OCI-LY7 (cell line): ENCODE measurements around the gene GREM1. TPM values are rescaled to one million over a fixed set of nuclear protein-coding genes. Genes with fewer than 3 reads are reported as not detected.

Experiments
- BruUV-seq: library from RNA; stranded (reverse); fragments of 400-500 nt; replicated peaks from 2 replicates; lab custom pipeline; 2021; lab: Mats Ljungman, UMichigan
- CTCF ChIA-PET: fragments of 300-600 bp; sonication (Branson Sonifier 250); formaldehyde crosslinking; loops from one replicate; lab custom pipeline; 2022; ENCODE audit warnings: antibody characterized with exemption; ENCODE audit not compliant: unreplicated experiment; lab: Charles Lee
- POLR2A ChIA-PET: fragments of 300-600 bp; sonication (Branson Sonifier 250); formaldehyde crosslinking; loops from one replicate; lab custom pipeline; 2022; ENCODE audit warnings: antibody characterized with exemption; lab: Charles Lee
- DNase-seq: peaks from one replicate; pipeline ENCODE4 v3.0.0-alpha.2; 2015; ENCODE audit warnings: low spot score
- H2AFZ ChIP-seq: fragments of 200-600 bp; sonication (generic), shearing (Covaris generic); 2 replicates; pipeline ENCODE4 v1.6.1; 2014; ENCODE audit warnings: mild to moderate bottlenecking, antibody characterized with exemption, low read length, moderate library complexity
- H3K27ac ChIP-seq: fragments of 200-600 bp; sonication (generic); 2 replicates; pipeline ENCODE4 v1.5.1; 2014; ENCODE audit warnings: mixed run types, low read depth, mild to moderate bottlenecking, moderate library complexity, low read length, inconsistent platforms; ENCODE audit not compliant: poor library complexity, severe bottlenecking
- H3K36me3 ChIP-seq: fragments of 200-600 bp; sonication (generic); 2 replicates; pipeline ENCODE4 v1.6.1; 2014; ENCODE audit warnings: mild to moderate bottlenecking, antibody characterized with exemption, low read length, moderate library complexity, mixed read lengths; ENCODE audit not compliant: insufficient read depth
- H3K4me1 ChIP-seq: fragments of 200-600 bp; sonication (generic); 2 replicates; pipeline ENCODE4 v1.5.1; 2014; ENCODE audit warnings: mild to moderate bottlenecking, low read length; ENCODE audit not compliant: insufficient read depth, poor library complexity, severe bottlenecking
- H3K4me2 ChIP-seq: fragments of 200-600 bp; sonication (generic); 2 replicates; pipeline ENCODE4 v1.6.1; 2014; ENCODE audit warnings: mild to moderate bottlenecking, low read length
- H3K4me3 ChIP-seq: fragments of 200-600 bp; sonication (generic); 2 replicates; pipeline ENCODE4 v1.5.1; 2014; ENCODE audit warnings: mild to moderate bottlenecking, low read depth, low read length; ENCODE audit not compliant: poor library complexity, severe bottlenecking
- H3K79me2 ChIP-seq: fragments of 200-600 bp; sonication (generic); 2 replicates; pipeline ENCODE4 v1.6.1; 2016; ENCODE audit warnings: low read depth, mild to moderate bottlenecking, low read length, moderate library complexity, mixed read lengths; ENCODE audit not compliant: insufficient read depth
- H3K9me2 ChIP-seq: fragments of 200-600 bp; sonication (generic); 2 replicates; pipeline ENCODE4 v1.6.1; 2016; ENCODE audit warnings: mild to moderate bottlenecking, low read length, mixed read lengths; ENCODE audit not compliant: insufficient read depth
- H3K9me3 ChIP-seq: fragments of 200-600 bp; sonication (generic); 2 replicates; pipeline ENCODE4 v1.6.1; 2014; ENCODE audit warnings: mild to moderate bottlenecking, mixed run types, low read length, mixed read lengths
- H4K20me1 ChIP-seq: fragments of 200-600 bp; sonication (generic); 2 replicates; pipeline ENCODE4 v1.6.1; 2014; ENCODE audit warnings: mild to moderate bottlenecking, antibody characterized with exemption, low read length, moderate library complexity, mixed read lengths; ENCODE audit not compliant: insufficient read depth
- CTCF ChIP-seq: fragments of 200-600 bp; sonication (generic); conservative IDR thresholded peaks from 2 replicates; pipeline ENCODE4 v1.5.1; 2014; ENCODE audit warnings: mild to moderate bottlenecking, antibody characterized with exemption, low read length, moderate library complexity, mixed read lengths
- EZH2phosphoT487 ChIP-seq: fragments of 200-600 bp; sonication (generic); IDR thresholded peaks from 2 replicates; pipeline ENCODE4 v1.6.1; 2018; ENCODE audit warnings: low read depth, borderline replicate concordance, mild to moderate bottlenecking, mixed run types, antibody characterized with exemption, low read length, moderate library complexity, mixed read lengths
- intact Hi-C: fragments of 100-400 bp; cut with micrococcal nuclease; formaldehyde crosslinking; loops from one replicate; pipeline ENCODE4 v1.10.0; 2022; ENCODE audit not compliant: unreplicated experiment
- total RNA-seq, 2 experiments: library from RNA; depleted of rRNA in 1 of 2; stranded (reverse); fragments of >200 nt in 1 of 2; shearing (Covaris generic) in 1 of 2; gene quantifications; 2 replicates each; pipeline ENCODE4 v1.2.3, GENCODE V29; 2014 to 2022

The GREM1 gene
- total RNA-seq, 2 experiments from 2014 or later: not detected

DNA sequence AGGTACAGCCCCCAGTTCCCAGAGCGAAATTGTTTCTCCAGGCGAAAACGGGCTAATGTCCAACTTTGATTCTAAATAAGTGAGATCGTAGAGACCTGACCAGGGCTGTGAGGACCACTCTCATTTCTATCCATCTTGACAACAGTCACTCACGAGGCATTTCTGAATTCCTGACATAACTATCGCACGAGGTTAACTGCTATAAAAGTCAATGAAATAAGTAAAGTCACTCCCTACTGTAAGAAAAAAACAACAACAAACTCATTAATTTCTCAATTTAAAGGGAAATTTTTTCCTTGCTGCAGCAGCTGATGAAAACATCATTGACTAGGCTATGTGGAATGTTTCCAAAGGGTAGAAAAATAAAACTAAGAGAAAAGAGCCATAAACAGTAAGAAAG lies 69.1 kb downstream of the GREM1 start:
- H3K4me3 ChIP-seq: no peak overlapping the region
- H3K4me2 ChIP-seq: no peak overlapping the region
- H2AFZ ChIP-seq: no peak overlapping the region
- no peaks in the 10 kb centered on the region for H3K9me3 ChIP-seq
- ChIA-PET CTCF (no interaction called here), POLR2A (interaction anchor here (1.1 kb wide), 1 partner anchor 13 kb away, joined by 4 read pairs; no protein-coding TSS in a partner anchor)
- no peak for DNase-seq
- no peak overlapping the region for H3K27ac ChIP-seq
- no peaks in the 10 kb centered on the region for H4K20me1 ChIP-seq
- no peaks in the 10 kb centered on the region for H3K9me2 ChIP-seq
- intact Hi-C loops: no loop called here
- no peaks in the 10 kb centered on the region for H3K4me1 ChIP-seq
- TF ChIP-seq CTCF (no peak), EZH2phosphoT487 (no peak)
- BruUV-seq: no TSS peak
- H3K79me2 ChIP-seq: no peaks in the 10 kb centered on the region
- H3K36me3 ChIP-seq: no peaks in the 10 kb centered on the region

DNA sequence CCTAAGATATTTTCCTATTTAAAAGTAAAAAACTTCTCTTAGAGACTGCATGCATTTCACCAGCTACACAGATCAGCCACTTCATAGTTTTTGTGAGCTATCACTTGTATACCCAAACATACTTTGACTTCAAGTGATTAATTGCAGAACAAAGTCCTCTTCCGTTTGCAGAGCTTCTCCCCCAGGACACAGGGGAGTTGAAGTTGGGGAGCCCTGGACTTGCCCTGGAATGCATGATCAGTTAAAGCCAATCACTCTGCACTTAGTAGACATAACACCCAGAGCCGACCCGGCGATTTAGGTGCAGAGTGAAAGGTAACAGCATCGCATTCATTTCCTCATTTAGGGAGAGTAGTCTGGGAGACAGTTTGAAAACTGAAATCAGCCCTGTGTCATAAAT lies 70.1 kb downstream of the GREM1 start:
- TF ChIP-seq CTCF: no peak
- no peak for TF ChIP-seq EZH2phosphoT487
- no peak overlapping the region for H2AFZ ChIP-seq
- no peaks in the 10 kb centered on the region for H3K79me2 ChIP-seq
- H3K4me2 ChIP-seq: no peak overlapping the region
- POLR2A ChIA-PET: no interaction called here
- H3K4me1 ChIP-seq: no peaks in the 10 kb centered on the region
- no peaks in the 10 kb centered on the region for H3K9me2 ChIP-seq
- H4K20me1 ChIP-seq: no peaks in the 10 kb centered on the region
- intact Hi-C loops: no loop called here
- H3K9me3 ChIP-seq: no peaks in the 10 kb centered on the region
- BruUV-seq: no TSS peak
- H3K36me3 ChIP-seq: no peaks in the 10 kb centered on the region
- no peak overlapping the region for H3K27ac ChIP-seq
- CTCF ChIA-PET: no interaction called here
- H3K4me3 ChIP-seq: no peak overlapping the region
- no peak for DNase-seq

GRCh38 chr15:32790352-32790999 lies 72.7 kb downstream of the GREM1 start:
- intact Hi-C loops: no loop called here
- ChIA-PET CTCF (no interaction called here), POLR2A (no interaction called here)
- Histone ChIP-seq H4K20me1 (no peaks in the 10 kb centered on the region), H3K9me3 (no peaks in the 10 kb centered on the region), H3K4me1 (no peaks in the 10 kb centered on the region), H2AFZ (no peak overlapping the region), H3K27ac (no peak overlapping the region), H3K36me3 (no peaks in the 10 kb centered on the region), H3K9me2 (no peaks in the 10 kb centered on the region), H3K4me2 (no peak overlapping the region), H3K4me3 (no peak overlapping the region), H3K79me2 (no peaks in the 10 kb centered on the region)
- no peak for DNase-seq
- TF ChIP-seq CTCF (no peak), EZH2phosphoT487 (no peak)
- no TSS peak for BruUV-seq
